AG10803 (cell line): ENCODE measurements around the gene ZC3H13.

Source experiments
- DNase-seq: peaks from one replicate; pipeline ENCODE4 v3.0.0; 2010; ENCODE audit warnings: low read depth
- H3K4me3 ChIP-seq: 2 replicates; pipeline ENCODE4 v1.5.1; 2011; ENCODE audit warnings: mild to moderate bottlenecking, low read length, control low read depth
- CTCF ChIP-seq: conservative IDR thresholded peaks from 2 replicates; pipeline ENCODE4 v1.5.1; 2011; ENCODE audit warnings: mild to moderate bottlenecking, low read length, control low read depth, inconsistent platforms

ZC3H13 gene

GRCh38 chr13:46062185-46062584 lies 9.6 kb upstream of the ZC3H13 start:
- H3K4me3 ChIP-seq, result no peak overlapping the region
- peak; percentile 30 for DNase-seq
- TF ChIP-seq CTCF, result no peak

GRCh38 chr13:46059405-46059804 lies 6.9 kb upstream of the ZC3H13 start:
- no peak overlapping the region for H3K4me3 ChIP-seq
- no peak for TF ChIP-seq CTCF
- no peak for DNase-seq

- TF ChIP-seq CTCF, result no peak
Measured at GRCh38 chr13:46058268-46058667, 5.7 kb upstream of the ZC3H13 start.

GRCh38 chr13:46057256-46058015 lies 4.9 kb upstream of the ZC3H13 start:
- DNase-seq, result peak; percentile 75
- TF ChIP-seq CTCF, result no peak
- no peak overlapping the region for H3K4me3 ChIP-seq

More at GRCh38 chr13:46058268-46058667, 5.7 kb upstream of the ZC3H13 start:
- H3K4me3 ChIP-seq, result no peak overlapping the region
- no peak for DNase-seq

- no peak for DNase-seq
- H3K4me3 ChIP-seq, result peak overlapping the region; percentile 84
Measured at GRCh38 chr13:46053162-46054012, 841 bp upstream of the ZC3H13 start.

GRCh38 chr13:46051968-46052318 lies 603 bp downstream of the ZC3H13 start:
- TF ChIP-seq CTCF, result no peak
- no peak for DNase-seq
- H3K4me3 ChIP-seq, result peak overlapping the region; percentile 84

More at GRCh38 chr13:46053162-46054012, 841 bp upstream of the ZC3H13 start:
- TF ChIP-seq CTCF, result no peak
